Activated CD4-positive, alpha-beta memory T cell treated with anti-CD3 and anti-CD28 coated beads for 36 hours (primary cell): Measurements from ENCODE around the gene IL9R. TPM values are rescaled to one million over a fixed set of nuclear protein-coding genes. Genes with fewer than 3 reads are reported as not detected.
"Not testable (repeated sequence)": the region's sequence is repeated elsewhere in the genome, so short reads cannot be mapped to it uniquely, and the experiment has no call there.

Experiments
- CTCF ChIA-PET: fragments of 350-600 bp; sonication (Branson Sonifier 250); formaldehyde crosslinking; loops from one replicate; lab custom pipeline; 2021; ENCODE audit warnings: antibody characterized with exemption, inconsistent platforms; lab: Charles Lee
- POLR2A ChIA-PET: fragments of 350-600 bp; sonication (Branson Sonifier 250); formaldehyde crosslinking; loops from one replicate; lab custom pipeline; 2021; ENCODE audit warnings: antibody characterized with exemption; lab: Charles Lee
- DNase-seq: peaks from one replicate; pipeline ENCODE4 v3.0.0-alpha.2; 2020
- H3K27ac Mint-ChIP-seq: one replicate; pipeline ENCODE4 v1.8.0; 2021; ENCODE audit warnings: mixed read lengths
- H3K27me3 Mint-ChIP-seq: one replicate; pipeline ENCODE4 v1.8.0; 2021; ENCODE audit warnings: mixed read lengths
- H3K36me3 Mint-ChIP-seq: one replicate; pipeline ENCODE4 v1.8.0; 2021; ENCODE audit warnings: mixed read lengths
- H3K4me1 Mint-ChIP-seq: one replicate; pipeline ENCODE4 v1.8.0; 2021; ENCODE audit warnings: low read depth, mixed read lengths
- H3K4me3 Mint-ChIP-seq: one replicate; pipeline ENCODE4 v1.8.0; 2021; ENCODE audit warnings: mild to moderate bottlenecking, mixed read lengths
- H3K9me3 Mint-ChIP-seq: one replicate; pipeline ENCODE4 v1.8.0; 2021; ENCODE audit warnings: mixed read lengths
- intact Hi-C: fragments of 100-400 bp; cut with micrococcal nuclease; formaldehyde crosslinking; loops from one replicate; pipeline ENCODE4 v1.15.1; 2023
- total RNA-seq, 2 experiments: library from RNA; stranded (reverse); gene quantifications; one replicate each; pipeline ENCODE4 v1.2.3, GENCODE V29; 2021

The IL9R gene
- total RNA-seq, 2 experiments from 2014 or later, result 2.7 to 4.1 TPM

- peaks cover 7% of the 10 kb centered on the region for H3K4me1 Mint-ChIP-seq
- H3K27ac Mint-ChIP-seq, result no peak overlapping the region
- peaks cover 26% of the 10 kb centered on the region for H3K27me3 Mint-ChIP-seq
- no peak overlapping the region for H3K4me3 Mint-ChIP-seq
- H3K9me3 Mint-ChIP-seq, result peaks cover 33% of the 10 kb centered on the region
- intact Hi-C loops, result no loop called here
- ChIA-PET CTCF (no interaction called here), POLR2A (no interaction called here)
- DNase-seq, result no peak
- peaks cover 6% of the 10 kb centered on the region for H3K36me3 Mint-ChIP-seq
Observed at GRCh38 chrX:155968791-155969190, 28.7 kb upstream of the IL9R start.

GRCh38 chrX:155971658-155972057, 25.8 kb upstream of the IL9R start:
- intact Hi-C loops, H3K4me3 Mint-ChIP-seq, H3K27ac Mint-ChIP-seq, CTCF ChIA-PET, H3K4me1 Mint-ChIP-seq, H3K36me3 Mint-ChIP-seq, DNase-seq, POLR2A ChIA-PET: not testable (repeated sequence)
- Mint-ChIP-seq H3K27me3 (peaks cover 26% of the 10 kb centered on the region), H3K9me3 (peaks cover 23% of the 10 kb centered on the region)

- peaks cover 26% of the 10 kb centered on the region for H3K27me3 Mint-ChIP-seq
- POLR2A ChIA-PET, H3K36me3 Mint-ChIP-seq, intact Hi-C loops, CTCF ChIA-PET, H3K4me1 Mint-ChIP-seq, H3K4me3 Mint-ChIP-seq, H3K27ac Mint-ChIP-seq, DNase-seq: not testable (repeated sequence)
- peaks cover 23% of the 10 kb centered on the region for H3K9me3 Mint-ChIP-seq
Observed at GRCh38 chrX:155972241-155972640, 25.3 kb upstream of the IL9R start.

GRCh38 chrX:155983326-155983725, 14.2 kb upstream of the IL9R start:
- H3K36me3 Mint-ChIP-seq, result no peaks in the 10 kb centered on the region
- H3K4me3 Mint-ChIP-seq, result no peak overlapping the region
- H3K4me1 Mint-ChIP-seq, result no peaks in the 10 kb centered on the region
- CTCF ChIA-PET, result no interaction called here
- no peak overlapping the region for H3K27ac Mint-ChIP-seq
- intact Hi-C loops, result no loop called here
- H3K27me3 Mint-ChIP-seq, result no peaks in the 10 kb centered on the region
- POLR2A ChIA-PET, result no interaction called here
- peaks cover 7% of the 10 kb centered on the region for H3K9me3 Mint-ChIP-seq
- DNase-seq, result no peak

- POLR2A ChIA-PET, result no interaction called here
- Mint-ChIP-seq H3K27ac (no peak overlapping the region), H3K36me3 (no peaks in the 10 kb centered on the region), H3K27me3 (no peaks in the 10 kb centered on the region), H3K9me3 (peaks cover 7% of the 10 kb centered on the region), H3K4me1 (no peaks in the 10 kb centered on the region), H3K4me3 (no peak overlapping the region)
- intact Hi-C loops, result no loop called here
- CTCF ChIA-PET, result no interaction called here
- no peak for DNase-seq
Observed at GRCh38 chrX:155985208-155985607, 12.3 kb upstream of the IL9R start.

GRCh38 chrX:155986995-155987394, 10.5 kb upstream of the IL9R start:
- CTCF ChIA-PET, H3K4me3 Mint-ChIP-seq, POLR2A ChIA-PET, intact Hi-C loops, H3K4me1 Mint-ChIP-seq, H3K27me3 Mint-ChIP-seq, H3K36me3 Mint-ChIP-seq, DNase-seq, H3K27ac Mint-ChIP-seq, H3K9me3 Mint-ChIP-seq: not testable (repeated sequence)

GRCh38 chrX:155988859-155989258, 8.6 kb upstream of the IL9R start:
- no peaks in the 10 kb centered on the region for H3K9me3 Mint-ChIP-seq
- H3K4me1 Mint-ChIP-seq, result no peaks in the 10 kb centered on the region
- H3K4me3 Mint-ChIP-seq, result no peak overlapping the region
- no peaks in the 10 kb centered on the region for H3K27me3 Mint-ChIP-seq
- no peak for DNase-seq
- POLR2A ChIA-PET, result no interaction called here
- H3K27ac Mint-ChIP-seq, result no peak overlapping the region
- CTCF ChIA-PET, result no interaction called here
- intact Hi-C loops, result no loop called here
- no peaks in the 10 kb centered on the region for H3K36me3 Mint-ChIP-seq

GRCh38 chrX:155993421-155993820, 4.1 kb upstream of the IL9R start:
- intact Hi-C loops, result no loop called here
- CTCF ChIA-PET, result no interaction called here
- no peaks in the 10 kb centered on the region for H3K27me3 Mint-ChIP-seq
- H3K4me3 Mint-ChIP-seq, result no peak overlapping the region
- H3K27ac Mint-ChIP-seq, result no peak overlapping the region
- POLR2A ChIA-PET, result no interaction called here
- no peaks in the 10 kb centered on the region for H3K36me3 Mint-ChIP-seq
- DNase-seq, result no peak
- H3K4me1 Mint-ChIP-seq, result peaks cover 16% of the 10 kb centered on the region
- H3K9me3 Mint-ChIP-seq, result no peaks in the 10 kb centered on the region

GRCh38 chrX:155995321-155995875, 2.1 kb upstream of the IL9R start:
- Mint-ChIP-seq H3K4me1 (peaks cover 24% of the 10 kb centered on the region), H3K4me3 (no peak overlapping the region), H3K27me3 (no peaks in the 10 kb centered on the region), H3K9me3 (no peaks in the 10 kb centered on the region), H3K36me3 (no peaks in the 10 kb centered on the region), H3K27ac (no peak overlapping the region)
- DNase-seq, result no peak
- CTCF ChIA-PET, result no interaction called here
- POLR2A ChIA-PET, result no interaction called here
- intact Hi-C loops, result no loop called here

- H3K4me1 Mint-ChIP-seq, result peaks cover 39% of the 10 kb centered on the region
Observed at GRCh38 chrX:155998116-155998515, 620 bp downstream of the IL9R start.

GRCh38 chrX:155998761-155999510, 1.4 kb downstream of the IL9R start:
- intact Hi-C loops, result no loop called here
- H3K4me1 Mint-ChIP-seq, result peaks cover 39% of the 10 kb centered on the region
- H3K9me3 Mint-ChIP-seq, result no peaks in the 10 kb centered on the region
- no peak for DNase-seq
- ChIA-PET CTCF (no interaction called here), POLR2A (no interaction called here)
- no peaks in the 10 kb centered on the region for H3K36me3 Mint-ChIP-seq
- H3K27ac Mint-ChIP-seq, result peak overlapping the region; percentile 13
- no peak overlapping the region for H3K4me3 Mint-ChIP-seq
- H3K27me3 Mint-ChIP-seq, result no peaks in the 10 kb centered on the region

More at GRCh38 chrX:155998116-155998515, 620 bp downstream of the IL9R start:
- no peaks in the 10 kb centered on the region for H3K27me3 Mint-ChIP-seq
- intact Hi-C loops, result no loop called here
- no peaks in the 10 kb centered on the region for H3K36me3 Mint-ChIP-seq
- peak overlapping the region; percentile 38 for H3K4me3 Mint-ChIP-seq
- peak overlapping the region; percentile 74 for H3K27ac Mint-ChIP-seq
- no peaks in the 10 kb centered on the region for H3K9me3 Mint-ChIP-seq
- ChIA-PET CTCF (no interaction called here), POLR2A (no interaction called here)
- DNase-seq, result no peak

- POLR2A ChIA-PET, H3K9me3 Mint-ChIP-seq, H3K27me3 Mint-ChIP-seq, H3K4me3 Mint-ChIP-seq, intact Hi-C loops, DNase-seq, H3K36me3 Mint-ChIP-seq, CTCF ChIA-PET: not testable (repeated sequence)
- Mint-ChIP-seq H3K4me1 (peaks cover 41% of the 10 kb centered on the region), H3K27ac (peak overlapping the region; percentile 42)
Observed at GRCh38 chrX:155999751-156000150, 2.3 kb downstream of the IL9R start.

- POLR2A ChIA-PET, result no interaction called here
- intact Hi-C loops, result no loop called here
- H3K9me3 Mint-ChIP-seq, result no peaks in the 10 kb centered on the region
- no peak overlapping the region for H3K4me3 Mint-ChIP-seq
- no peak for DNase-seq
- CTCF ChIA-PET, result no interaction called here
- H3K27ac Mint-ChIP-seq, result no peak overlapping the region
- H3K4me1 Mint-ChIP-seq, result peaks cover 40% of the 10 kb centered on the region
- no peaks in the 10 kb centered on the region for H3K36me3 Mint-ChIP-seq
- no peaks in the 10 kb centered on the region for H3K27me3 Mint-ChIP-seq
Observed at GRCh38 chrX:156000361-156000926, 2.9 kb downstream of the IL9R start.
